ENCODE measurements around the gene PGAM1. TPM values are rescaled to one million over a fixed set of nuclear protein-coding genes. Genes with fewer than 3 reads are reported as not detected.

Gene PGAM1
- total and polyA plus RNA-seq, 2 of the 4 experiments (the other 2 are of a cell fraction), result 686 to 841 TPM

DNA sequence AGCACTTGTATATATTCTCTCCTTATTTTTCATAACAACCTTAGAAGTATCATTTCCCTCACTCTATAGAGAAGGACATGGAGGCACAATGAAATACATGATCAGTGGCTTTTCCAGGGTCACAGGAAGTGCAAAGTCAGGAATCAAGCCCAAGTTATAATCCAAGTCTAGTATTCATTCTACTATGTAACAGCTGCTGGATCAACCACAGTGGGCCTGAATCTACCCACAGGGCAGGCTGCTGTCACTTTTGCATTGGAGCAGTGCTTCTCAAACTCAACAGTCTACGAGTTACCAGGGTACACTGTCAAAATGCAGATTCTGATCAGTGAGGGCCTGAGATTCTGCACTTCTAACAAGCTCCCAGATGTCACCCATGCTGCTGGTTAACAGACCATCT is 38.2 kb downstream of the PGAM1 start:
- dilution Hi-C loops (cut with HindIII; ENCODE audit: low sequenced_read_pairs, unreplicated experiment), result no loop called here
- no peak for ATAC-seq (ENCODE audit: low read depth)

More for the DNA sequence above, 38.2 kb downstream of the PGAM1 start:
- intact Hi-C loops (cut with micrococcal nuclease) (loop anchor here (2.0 kb wide), 1 partner anchor 183 kb away; no protein-coding TSS in a partner anchor), in situ Hi-C loops (cut with MboI; ENCODE audit: low sequenced_read_pairs) (loop anchor here (5.0 kb wide), 1 partner anchor 88 kb away; no protein-coding TSS in a partner anchor)
- Histone ChIP-seq H2AK5ac (ENCODE audit: low read depth, low read length) (no peak overlapping the region), H3K9me1 (ENCODE audit: insufficient read depth, low read length) (no peaks in the 10 kb centered on the region), H3K4me2 (ENCODE audit: low read depth, low read length) (no peak overlapping the region), H3K23ac (ENCODE audit: low read depth, low read length) (no peak overlapping the region), H2BK15ac (ENCODE audit: low read depth, low read length) (no peak overlapping the region), H3K56ac (ENCODE audit: extremely low read depth, insufficient read depth, low read length) (no peak overlapping the region), H3K9me3 (ENCODE audit: control insufficient read depth, insufficient read depth, low read length) (no peaks in the 10 kb centered on the region), H2AK9ac (replicated peaks; ENCODE audit: low read depth, low read length, poor library complexity) (no peak overlapping the region), H3K27me3 (ENCODE audit: control insufficient read depth, insufficient read depth, low read length) (no peaks in the 10 kb centered on the region), H4K91ac (ENCODE audit: insufficient read depth, low read depth, low read length) (no peak overlapping the region), H3K79me1 (ENCODE audit: low read depth in 1 of 2, low read length in 2 of 2) (peaks cover 10 to 16% of the 10 kb centered on the region in 2 experiments), H4K5ac (ENCODE audit: low read depth, low read length) (no peak overlapping the region), H3K4ac (ENCODE audit: low read depth, low read length) (no peak overlapping the region), H4K20me1 (ENCODE audit: insufficient read depth, low read length) (peaks cover 11% of the 10 kb centered on the region; the same call in 1 of the 2 replicates), H3K4me3 (ENCODE audit: insufficient read depth, low read depth, low read length) (no peak overlapping the region), H2BK20ac (ENCODE audit: low read depth, low read length) (no peak overlapping the region), H3K36me3 (ENCODE audit: control insufficient read depth, insufficient read depth, low read length) (peaks cover 79% of the 10 kb centered on the region), H2BK5ac (ENCODE audit: low read depth, low read length, poor library complexity, severe bottlenecking) (no peak overlapping the region), H2AFZ (replicated peaks; ENCODE audit: low read length, poor library complexity) (no peak overlapping the region), H3K14ac (replicated peaks; ENCODE audit: low read depth, low read length) (no peak overlapping the region), H3K27ac (ENCODE audit: insufficient read depth, low read length) (peak overlapping the region; percentile 5; the same call in 1 of the 2 replicates), H3K4me1 (ENCODE audit: control insufficient read depth, insufficient read depth, low read length) (peaks cover 9% of the 10 kb centered on the region), H3K18ac (ENCODE audit: low read depth, low read length) (no peak overlapping the region), H2BK120ac (ENCODE audit: low read depth, low read length) (no peak overlapping the region), H4K8ac (ENCODE audit: low read depth in 2 of 2, low read length in 2 of 2) (no peak overlapping the region), H3K9ac (ENCODE audit: low read depth, low read length) (no peak overlapping the region)
- TF ChIP-seq, protein P1, sequence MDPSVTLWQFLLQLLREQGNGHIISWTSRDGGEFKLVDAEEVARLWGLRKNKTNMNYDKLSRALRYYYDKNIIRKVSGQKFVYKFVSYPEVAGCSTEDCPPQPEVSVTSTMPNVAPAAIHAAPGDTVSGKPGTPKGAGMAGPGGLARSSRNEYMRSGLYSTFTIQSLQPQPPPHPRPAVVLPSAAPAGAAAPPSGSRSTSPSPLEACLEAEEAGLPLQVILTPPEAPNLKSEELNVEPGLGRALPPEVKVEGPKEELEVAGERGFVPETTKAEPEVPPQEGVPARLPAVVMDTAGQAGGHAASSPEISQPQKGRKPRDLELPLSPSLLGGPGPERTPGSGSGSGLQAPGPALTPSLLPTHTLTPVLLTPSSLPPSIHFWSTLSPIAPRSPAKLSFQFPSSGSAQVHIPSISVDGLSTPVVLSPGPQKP (IDR thresholded peaks at IDR 0.05; ENCODE audit: borderline replicate concordance, low read depth, low read length), result no peak
- TF ChIP-seq MAFK (IDR thresholded peaks at IDR 0.05; ENCODE audit: low read depth, low read length) (no peak), CEBPB (IDR thresholded peaks at IDR 0.05; ENCODE audit: low read depth, low read length) (no peak), MAZ (IDR thresholded peaks at IDR 0.05; ENCODE audit: borderline replicate concordance, low read depth, low read length) (no peak), RCOR1 (IDR thresholded peaks at IDR 0.05; ENCODE audit: insufficient replicate concordance, low read length) (no peak), RFX5 (IDR thresholded peaks at IDR 0.05; ENCODE audit: low read depth, low read length) (no peak), SMC3 (IDR thresholded peaks at IDR 0.05; ENCODE audit: low read depth, low read length) (no peak), POLR2A (IDR thresholded peaks at IDR 0.05; ENCODE audit: low read depth, low read length) (no peak), FOS (IDR thresholded peaks at IDR 0.05; ENCODE audit: low read depth, low read length) (no peak), BHLHE40 (IDR thresholded peaks at IDR 0.05; ENCODE audit: low read depth, low read length) (no peak), RAD21 (IDR thresholded peaks at IDR 0.05; ENCODE audit: low read length) (no peak), CHD1 (IDR thresholded peaks at IDR 0.05; ENCODE audit: low read depth, low read length) (no peak), MXI1 (IDR thresholded peaks at IDR 0.05; ENCODE audit: borderline replicate concordance, low read depth, low read length) (no peak), NFE2L2 (IDR thresholded peaks at IDR 0.05; ENCODE audit: low read depth, low read length) (no peak)
- TF ChIP-seq, protein P2, sequence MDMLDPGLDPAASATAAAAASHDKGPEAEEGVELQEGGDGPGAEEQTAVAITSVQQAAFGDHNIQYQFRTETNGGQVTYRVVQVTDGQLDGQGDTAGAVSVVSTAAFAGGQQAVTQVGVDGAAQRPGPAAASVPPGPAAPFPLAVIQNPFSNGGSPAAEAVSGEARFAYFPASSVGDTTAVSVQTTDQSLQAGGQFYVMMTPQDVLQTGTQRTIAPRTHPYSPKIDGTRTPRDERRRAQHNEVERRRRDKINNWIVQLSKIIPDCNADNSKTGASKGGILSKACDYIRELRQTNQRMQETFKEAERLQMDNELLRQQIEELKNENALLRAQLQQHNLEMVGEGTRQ (IDR thresholded peaks at IDR 0.05; ENCODE audit: low read depth, low read length), result no peak
- TF ChIP-seq, protein P3, sequence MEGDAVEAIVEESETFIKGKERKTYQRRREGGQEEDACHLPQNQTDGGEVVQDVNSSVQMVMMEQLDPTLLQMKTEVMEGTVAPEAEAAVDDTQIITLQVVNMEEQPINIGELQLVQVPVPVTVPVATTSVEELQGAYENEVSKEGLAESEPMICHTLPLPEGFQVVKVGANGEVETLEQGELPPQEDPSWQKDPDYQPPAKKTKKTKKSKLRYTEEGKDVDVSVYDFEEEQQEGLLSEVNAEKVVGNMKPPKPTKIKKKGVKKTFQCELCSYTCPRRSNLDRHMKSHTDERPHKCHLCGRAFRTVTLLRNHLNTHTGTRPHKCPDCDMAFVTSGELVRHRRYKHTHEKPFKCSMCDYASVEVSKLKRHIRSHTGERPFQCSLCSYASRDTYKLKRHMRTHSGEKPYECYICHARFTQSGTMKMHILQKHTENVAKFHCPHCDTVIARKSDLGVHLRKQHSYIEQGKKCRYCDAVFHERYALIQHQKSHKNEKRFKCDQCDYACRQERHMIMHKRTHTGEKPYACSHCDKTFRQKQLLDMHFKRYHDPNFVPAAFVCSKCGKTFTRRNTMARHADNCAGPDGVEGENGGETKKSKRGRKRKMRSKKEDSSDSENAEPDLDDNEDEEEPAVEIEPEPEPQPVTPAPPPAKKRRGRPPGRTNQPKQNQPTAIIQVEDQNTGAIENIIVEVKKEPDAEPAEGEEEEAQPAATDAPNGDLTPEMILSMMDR (conservative IDR thresholded peaks at IDR 0.05; ENCODE audit: low read depth, low read length), result no peak
- ChIA-PET CTCF (interaction anchor here (0.5 to 1.6 kb wide), 3 partner anchors 14 to 190 kb away, joined by 3 to 8 read pairs (median 4); no protein-coding TSS in a partner anchor), POLR2A (ENCODE audit: unreplicated experiment) (no interaction called here)
- 100% methylated on average over 1 of the region's 1 CpG; no CpG with 5 or more reads in 1 of the 2 experiments for WGBS, 2 experiments (ENCODE audit: extremely low coverage in 2 of 2, insufficient read length in 1 of 2)
- no peak for DNase-seq
- no TSS peak for BruUV-seq (replicated peaks)
